Measurements from ENCODE around the gene CCR9. TPM values are rescaled to one million over a fixed set of nuclear protein-coding genes. Genes with fewer than 3 reads are reported as not detected.

Gene CCR9
- total RNA-seq, 2 experiments from 2014 or later = 0.32 TPM; not detected in 1

GRCh38 chr3:45931496-45931895 is 45.2 kb downstream of the CCR9 start:
- Histone ChIP-seq H3K4me1 (ENCODE audit: insufficient read depth, low read length, poor library complexity, severe bottlenecking) (no peaks in the 10 kb centered on the region), H2AFZ (ENCODE audit: low read length) (no peak overlapping the region), H3K4me2 (ENCODE audit: low read length) (no peak overlapping the region), H3K9me3 (ENCODE audit: low read length) (no peaks in the 10 kb centered on the region), H4K20me1 (ENCODE audit: insufficient read depth, low read length) (no peaks in the 10 kb centered on the region), H3K36me3 (ENCODE audit: insufficient read depth, low read length) (peaks cover 93% of the 10 kb centered on the region), H3K27ac (ENCODE audit: low read depth, low read length, poor library complexity, severe bottlenecking) (no peak overlapping the region), H3K79me2 (ENCODE audit: insufficient read depth, low read depth, low read length) (no peaks in the 10 kb centered on the region), H3K9me2 (ENCODE audit: insufficient read depth, low read length) (no peaks in the 10 kb centered on the region), H3K4me3 (ENCODE audit: low read depth, low read length, poor library complexity, severe bottlenecking) (no peak overlapping the region)
- no peak for DNase-seq (ENCODE audit: low spot score)
- intact Hi-C loops (cut with micrococcal nuclease; ENCODE audit: unreplicated experiment) = no loop called here
- no TSS peak for BruUV-seq (replicated peaks)
- ChIA-PET POLR2A (no interaction called here), CTCF (ENCODE audit: unreplicated experiment) (no interaction called here)
- TF ChIP-seq CTCF (conservative IDR thresholded peaks at IDR 0.05; ENCODE audit: low read length) = no peak
- TF ChIP-seq EZH2phosphoT487 (IDR thresholded peaks at IDR 0.05; ENCODE audit: borderline replicate concordance, low read depth, low read length) = no peak

GRCh38 chr3:45932112-45932511 is 45.8 kb downstream of the CCR9 start:
- intact Hi-C loops (cut with micrococcal nuclease; ENCODE audit: unreplicated experiment) = no loop called here
- CTCF ChIA-PET (ENCODE audit: unreplicated experiment) = no interaction called here
- H4K20me1 ChIP-seq (ENCODE audit: insufficient read depth, low read length) = no peaks in the 10 kb centered on the region
- no peaks in the 10 kb centered on the region for H3K9me3 ChIP-seq (ENCODE audit: low read length)
- H3K27ac ChIP-seq (ENCODE audit: low read depth, low read length, poor library complexity, severe bottlenecking) = no peak overlapping the region
- no TSS peak for BruUV-seq (replicated peaks)
- POLR2A ChIA-PET = no interaction called here
- H3K4me1 ChIP-seq (ENCODE audit: insufficient read depth, low read length, poor library complexity, severe bottlenecking) = no peaks in the 10 kb centered on the region
- H2AFZ ChIP-seq (ENCODE audit: low read length) = no peak overlapping the region
- H3K9me2 ChIP-seq (ENCODE audit: insufficient read depth, low read length) = no peaks in the 10 kb centered on the region
- peaks cover 93% of the 10 kb centered on the region for H3K36me3 ChIP-seq (ENCODE audit: insufficient read depth, low read length)
- TF ChIP-seq EZH2phosphoT487 (IDR thresholded peaks at IDR 0.05; ENCODE audit: borderline replicate concordance, low read depth, low read length) (no peak), CTCF (conservative IDR thresholded peaks at IDR 0.05; ENCODE audit: low read length) (no peak)
- no peak overlapping the region for H3K4me2 ChIP-seq (ENCODE audit: low read length)
- DNase-seq (ENCODE audit: low spot score) = no peak
- no peak overlapping the region for H3K4me3 ChIP-seq (ENCODE audit: low read depth, low read length, poor library complexity, severe bottlenecking)
- H3K79me2 ChIP-seq (ENCODE audit: insufficient read depth, low read depth, low read length) = no peaks in the 10 kb centered on the region

- no TSS peak for BruUV-seq (replicated peaks)
Measured at GRCh38 chr3:45933591-45933990, 47.2 kb downstream of the CCR9 start.

More at GRCh38 chr3:45933591-45933990, 47.2 kb downstream of the CCR9 start:
- H3K36me3 ChIP-seq (ENCODE audit: insufficient read depth, low read length) = peaks cover 85% of the 10 kb centered on the region
- intact Hi-C loops (cut with micrococcal nuclease; ENCODE audit: unreplicated experiment) = no loop called here
- ChIA-PET CTCF (ENCODE audit: unreplicated experiment) (no interaction called here), POLR2A (no interaction called here)
- no peak overlapping the region for H3K4me2 ChIP-seq (ENCODE audit: low read length)
- DNase-seq (ENCODE audit: low spot score) = no peak
- no peak overlapping the region for H2AFZ ChIP-seq (ENCODE audit: low read length)
- H3K9me3 ChIP-seq (ENCODE audit: low read length) = no peaks in the 10 kb centered on the region
- no peak overlapping the region for H3K4me3 ChIP-seq (ENCODE audit: low read depth, low read length, poor library complexity, severe bottlenecking)
- no peaks in the 10 kb centered on the region for H3K4me1 ChIP-seq (ENCODE audit: insufficient read depth, low read length, poor library complexity, severe bottlenecking)
- no peak for TF ChIP-seq CTCF (conservative IDR thresholded peaks at IDR 0.05; ENCODE audit: low read length)
- no peak for TF ChIP-seq EZH2phosphoT487 (IDR thresholded peaks at IDR 0.05; ENCODE audit: borderline replicate concordance, low read depth, low read length)
- H3K9me2 ChIP-seq (ENCODE audit: insufficient read depth, low read length) = no peaks in the 10 kb centered on the region
- H4K20me1 ChIP-seq (ENCODE audit: insufficient read depth, low read length) = no peaks in the 10 kb centered on the region
- H3K27ac ChIP-seq (ENCODE audit: low read depth, low read length, poor library complexity, severe bottlenecking) = no peak overlapping the region
- no peaks in the 10 kb centered on the region for H3K79me2 ChIP-seq (ENCODE audit: insufficient read depth, low read depth, low read length)

Measured in OCI-LY7 (cell line).